Tibial nerve (tissue), 4 donors: ENCODE results near the gene NCBP2L. TPM values are rescaled to one million over a fixed set of nuclear protein-coding genes. Genes with fewer than 3 reads are reported as not detected.

Experiments
- DNase-seq, 2 donors: peaks; one replicate each; pipeline ENCODE4 v3.0.0-alpha.2; 2019; ENCODE audit warnings: low spot score in 2 of 2
- H3K27ac ChIP-seq, 4 donors: fragments of 200-600 bp; sonication (generic) in 3 of 4; one replicate each; pipeline ENCODE4 v1.5.1; 2017 to 2019; ENCODE audit warnings: mild to moderate bottlenecking in 1 of 4
- H3K27me3 ChIP-seq, 2 donors: fragments of 200-600 bp; sonication (generic) in 1 of 2; one replicate each; pipeline versions ENCODE4 v1.5.1 to v1.6.0; 2017 to 2019
- H3K36me3 ChIP-seq, 3 donors: fragments of 200-600 bp; sonication (generic); one replicate each; pipeline ENCODE4 v1.5.1; 2018 to 2019
- H3K4me1 ChIP-seq, 4 donors: fragments of 200-600 bp; sonication (generic) in 3 of 4; one replicate each; pipeline ENCODE4 v1.5.1; 2017 to 2019
- H3K4me3 ChIP-seq, 4 donors: fragments of 200-600 bp; sonication (generic) in 3 of 4; one replicate each; pipeline ENCODE4 v1.5.1; 2017 to 2019; ENCODE audit warnings: mild to moderate bottlenecking in 1 of 4, moderate library complexity in 1 of 4
- H3K9me3 ChIP-seq, 4 donors: fragments of 200-600 bp; sonication (generic) in 3 of 4; one replicate each; pipeline ENCODE4 v1.5.1; 2017 to 2019
- EP300 ChIP-seq, 2 donors: sonication (generic); formaldehyde crosslinking; IDR thresholded peaks; one replicate each; pipeline ENCODE4 v1.6.1; 2017; ENCODE audit warnings: antibody characterized with exemption in 2 of 2, mild to moderate bottlenecking in 1 of 2
- POLR2A ChIP-seq, 2 donors: fragments of 450-650 bp; IDR thresholded peaks; one replicate each; pipeline ENCODE4 v1.6.1; 2017; ENCODE audit warnings: antibody characterized with exemption in 2 of 2, mild to moderate bottlenecking in 2 of 2, moderate library complexity in 2 of 2
- WGBS, 2 donors: methylation state at CpG; one replicate each; pipeline ENCODE4 v1.1.5; 2018; 5-methylcytosine and 5-hydroxymethylcytosine counted together
- total RNA-seq, 4 donors: library from RNA; depleted of rRNA; stranded (reverse); fragments of >200 nt; gene quantifications; one replicate each; pipeline ENCODE4 v1.1.0, GENCODE V29; 2016
- TF ChIP-seq, protein P1 (sequence below), 5 experiments: fragments of 200-600 bp in 3 of 5; fragments of 450-650 bp in 2 of 5; sonication (generic) in 3 of 5; IDR thresholded peaks; one replicate each; pipeline ENCODE4 v1.5.1; 2016 to 2019; ENCODE audit warnings: antibody characterized with exemption in 5 of 5, mild to moderate bottlenecking in 3 of 5, moderate library complexity in 2 of 5

The NCBP2L gene
- total RNA-seq, 4 donors from 2014 or later, result not detected

DNA sequence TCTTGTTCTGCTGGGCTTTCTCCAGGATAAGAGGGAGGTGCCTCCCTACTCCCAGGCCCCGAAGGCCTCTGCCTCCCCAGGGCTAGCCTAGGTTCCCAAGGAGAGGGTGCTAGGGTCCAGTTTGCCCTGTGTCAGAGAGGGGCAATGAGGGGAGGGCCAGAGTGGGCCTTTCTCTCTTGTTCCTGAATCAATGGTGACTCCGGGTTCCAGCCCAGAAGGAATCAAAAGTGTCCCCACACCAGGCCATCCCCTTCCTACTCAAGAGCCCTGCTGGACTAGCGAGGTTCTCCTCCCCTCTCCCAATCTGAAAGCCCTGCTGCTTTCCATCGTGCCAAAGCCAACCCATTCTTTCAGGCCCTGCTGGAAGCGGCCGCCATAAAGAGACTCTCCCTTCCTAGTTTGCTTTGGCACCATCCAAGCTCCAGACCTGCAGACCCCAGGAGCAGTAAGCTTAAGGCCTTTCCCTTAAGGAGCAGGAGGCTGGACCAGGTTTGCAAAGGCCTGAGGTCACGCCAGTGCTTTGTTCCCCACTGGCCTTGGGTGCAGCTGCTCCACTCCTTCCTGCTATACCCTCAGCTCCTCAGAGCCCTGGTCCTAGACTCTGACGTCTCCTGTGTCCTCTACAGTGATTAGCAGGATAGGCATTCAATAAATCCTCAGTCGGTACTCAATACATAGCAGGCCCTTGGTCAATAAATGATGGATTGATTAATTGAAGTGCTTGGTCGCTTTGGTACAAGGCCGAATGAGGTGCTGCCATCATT, 12.5 kb upstream of the NCBP2L start:
- TF ChIP-seq, protein P1, sequence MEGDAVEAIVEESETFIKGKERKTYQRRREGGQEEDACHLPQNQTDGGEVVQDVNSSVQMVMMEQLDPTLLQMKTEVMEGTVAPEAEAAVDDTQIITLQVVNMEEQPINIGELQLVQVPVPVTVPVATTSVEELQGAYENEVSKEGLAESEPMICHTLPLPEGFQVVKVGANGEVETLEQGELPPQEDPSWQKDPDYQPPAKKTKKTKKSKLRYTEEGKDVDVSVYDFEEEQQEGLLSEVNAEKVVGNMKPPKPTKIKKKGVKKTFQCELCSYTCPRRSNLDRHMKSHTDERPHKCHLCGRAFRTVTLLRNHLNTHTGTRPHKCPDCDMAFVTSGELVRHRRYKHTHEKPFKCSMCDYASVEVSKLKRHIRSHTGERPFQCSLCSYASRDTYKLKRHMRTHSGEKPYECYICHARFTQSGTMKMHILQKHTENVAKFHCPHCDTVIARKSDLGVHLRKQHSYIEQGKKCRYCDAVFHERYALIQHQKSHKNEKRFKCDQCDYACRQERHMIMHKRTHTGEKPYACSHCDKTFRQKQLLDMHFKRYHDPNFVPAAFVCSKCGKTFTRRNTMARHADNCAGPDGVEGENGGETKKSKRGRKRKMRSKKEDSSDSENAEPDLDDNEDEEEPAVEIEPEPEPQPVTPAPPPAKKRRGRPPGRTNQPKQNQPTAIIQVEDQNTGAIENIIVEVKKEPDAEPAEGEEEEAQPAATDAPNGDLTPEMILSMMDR (IDR thresholded peaks at IDR 0.05), result no peak
- TF ChIP-seq POLR2A (IDR thresholded peaks at IDR 0.05) (no peak), EP300 (IDR thresholded peaks at IDR 0.05) (no peak)
- Histone ChIP-seq H3K4me3 (no peak overlapping the region), H3K36me3 (no peaks in the 10 kb centered on the region), H3K27ac (no peak overlapping the region), H3K27me3 (peaks cover 0 to 9% of the 10 kb centered on the region in 2 donors), H3K4me1 (peaks cover 0 to 24% (median 0%) of the 10 kb centered on the region in 4 donors), H3K9me3 (no peaks in the 10 kb centered on the region)
- WGBS, 2 donors, result 82 to 94% methylated on average over 7 to 11 of the region's 11 CpGs
- DNase-seq, result no peak

GRCh38 chrX:107766470-107767150, 10.9 kb upstream of the NCBP2L start:
- Histone ChIP-seq H3K27me3 (peaks cover 0 to 11% of the 10 kb centered on the region in 2 donors), H3K27ac (peak overlapping the region in 2 of 4 donors; percentile 43 to 63), H3K4me3 (no peak overlapping the region), H3K36me3 (no peaks in the 10 kb centered on the region), H3K4me1 (peaks cover 0 to 24% (median 0%) of the 10 kb centered on the region in 4 donors), H3K9me3 (no peaks in the 10 kb centered on the region)
- WGBS, 2 donors, result 63 to 73% methylated on average over 6 to 8 of the region's 8 CpGs
- peak in 1 of 2 donors; percentile 42 for DNase-seq
- TF ChIP-seq POLR2A (IDR thresholded peaks at IDR 0.05), result no peak
- peak in 1 of 2 donors; percentile 42 for TF ChIP-seq EP300 (IDR thresholded peaks at IDR 0.05)
- TF ChIP-seq, protein P1 (IDR thresholded peaks at IDR 0.05), result no peak

- TF ChIP-seq POLR2A (IDR thresholded peaks at IDR 0.05) (no peak), EP300 (IDR thresholded peaks at IDR 0.05) (no peak)
- TF ChIP-seq, protein P1 (IDR thresholded peaks at IDR 0.05), result no peak
- H3K4me3 ChIP-seq, result no peak overlapping the region
- 81 to 92% methylated on average over 3 of the region's 3 CpGs for WGBS, 2 donors
- no peaks in the 10 kb centered on the region for H3K9me3 ChIP-seq
- H3K27ac ChIP-seq, result no peak overlapping the region
- peaks cover 0 to 30% (median 0%) of the 10 kb centered on the region in 4 donors for H3K4me1 ChIP-seq
- H3K27me3 ChIP-seq, result peaks cover 0 to 11% of the 10 kb centered on the region in 2 donors
- DNase-seq, result no peak
- H3K36me3 ChIP-seq, result peaks cover 0 to 6% (median 0%) of the 10 kb centered on the region in 3 donors
Measured at GRCh38 chrX:107768051-107768450, 9.5 kb upstream of the NCBP2L start.

- no peak for DNase-seq
- WGBS, 2 donors, result 83 to 96% methylated on average over 7 of the region's 7 CpGs
- Histone ChIP-seq H3K4me3 (no peak overlapping the region), H3K4me1 (peaks cover 0 to 36% (median 0%) of the 10 kb centered on the region in 4 donors), H3K27me3 (peaks cover 0 to 10% of the 10 kb centered on the region in 2 donors), H3K9me3 (no peaks in the 10 kb centered on the region), H3K27ac (peak overlapping the region in 1 of 4 donors; percentile 24), H3K36me3 (peaks cover 0 to 6% (median 0%) of the 10 kb centered on the region in 3 donors)
- TF ChIP-seq EP300 (IDR thresholded peaks at IDR 0.05), result no peak
- no peak for TF ChIP-seq POLR2A (IDR thresholded peaks at IDR 0.05)
Measured at GRCh38 chrX:107769581-107770317, 7.8 kb upstream of the NCBP2L start.

GRCh38 chrX:107773206-107773605, 4.3 kb upstream of the NCBP2L start:
- DNase-seq, result no peak
- peak overlapping the region in 3 of 4 donors; percentile 48 to 69 (median 48) for H3K4me3 ChIP-seq
- H3K9me3 ChIP-seq, result no peaks in the 10 kb centered on the region
- H3K4me1 ChIP-seq, result peaks cover 0 to 15% (median 0%) of the 10 kb centered on the region in 4 donors
- H3K27ac ChIP-seq, result peak overlapping the region in 2 of 4 donors; percentile 93 to 96
- TF ChIP-seq, protein P1 (IDR thresholded peaks at IDR 0.05), result no peak
- TF ChIP-seq EP300 (IDR thresholded peaks at IDR 0.05) (no peak), POLR2A (IDR thresholded peaks at IDR 0.05) (no peak)
- H3K27me3 ChIP-seq, result peaks cover 0 to 27% of the 10 kb centered on the region in 2 donors
- WGBS, 2 donors, result 54 to 57% methylated on average over 8 of the region's 8 CpGs
- peaks cover 0 to 6% (median 0%) of the 10 kb centered on the region in 3 donors for H3K36me3 ChIP-seq
